Fibroblast of peridontal ligament (primary cell): ENCODE results near the gene NOTUM.

Experiments used
- DNase-seq: peaks from one replicate; pipeline ENCODE4 v3.0.0-alpha.2; 2010; ENCODE audit errors: extremely low read depth

The NOTUM gene

GRCh38 chr17:81935709-81936084, 25.3 kb downstream of the NOTUM start:
- DNase-seq: no peak

GRCh38 chr17:81934850-81935708, 25.9 kb downstream of the NOTUM start:
- DNase-seq: no peak

- DNase-seq: no peak
Observed at GRCh38 chr17:81934098-81934757, 26.8 kb downstream of the NOTUM start.

- no peak for DNase-seq
Observed at GRCh38 chr17:81933178-81933699, 27.7 kb downstream of the NOTUM start.

- no peak for DNase-seq
Observed at GRCh38 chr17:81932333-81932983, 28.5 kb downstream of the NOTUM start.

- DNase-seq: no peak
Observed at GRCh38 chr17:81931557-81932332, 29.2 kb downstream of the NOTUM start.

- DNase-seq: no peak
Observed at GRCh38 chr17:81931189-81931556, 29.8 kb downstream of the NOTUM start.

- DNase-seq: no peak
Observed at GRCh38 chr17:81930142-81931125, 30.6 kb downstream of the NOTUM start.

GRCh38 chr17:81929253-81930141, 31.5 kb downstream of the NOTUM start:
- no peak for DNase-seq

GRCh38 chr17:81928544-81929252, 32.3 kb downstream of the NOTUM start:
- no peak for DNase-seq

GRCh38 chr17:81927653-81928543, 33.1 kb downstream of the NOTUM start, which contains the start of gene MAFG:
Gene MAFG (minus strand): TSS chr17:81927735. CDS start chr17:81923185, 4,550 bp downstream.
- DNase-seq: peak; percentile 89

- DNase-seq: no peak
Observed at GRCh38 chr17:81927152-81927652, 33.8 kb downstream of the NOTUM start.

GRCh38 chr17:81926451-81927151, 34.4 kb downstream of the NOTUM start:
- DNase-seq: peak; percentile 81

GRCh38 chr17:81925860-81926450, 35.0 kb downstream of the NOTUM start:
- no peak for DNase-seq

GRCh38 chr17:81924557-81925532, 36.1 kb downstream of the NOTUM start:
- DNase-seq: no peak
